GM21619 (cell line): ENCODE data around the gene MYO9B.
A peak's percentile ranks its signal among the peaks of the same experiment; 100 is the strongest.

Source experiments
- ATAC-seq: cut with Tn5 transposase; IDR thresholded peaks from one replicate; pipeline ENCODE4 v1.9.1; 2021; ENCODE audit not compliant: unreplicated experiment

The MYO9B gene

GRCh38 chr19:17210296-17210695 lies 134.7 kb downstream of the MYO9B start:
- ATAC-seq = no peak

- no peak for ATAC-seq
Measured at GRCh38 chr19:17211547-17212446, 136.2 kb downstream of the MYO9B start.

- no peak for ATAC-seq
Measured at GRCh38 chr19:17213334-17213733, 137.8 kb downstream of the MYO9B start.

DNA sequence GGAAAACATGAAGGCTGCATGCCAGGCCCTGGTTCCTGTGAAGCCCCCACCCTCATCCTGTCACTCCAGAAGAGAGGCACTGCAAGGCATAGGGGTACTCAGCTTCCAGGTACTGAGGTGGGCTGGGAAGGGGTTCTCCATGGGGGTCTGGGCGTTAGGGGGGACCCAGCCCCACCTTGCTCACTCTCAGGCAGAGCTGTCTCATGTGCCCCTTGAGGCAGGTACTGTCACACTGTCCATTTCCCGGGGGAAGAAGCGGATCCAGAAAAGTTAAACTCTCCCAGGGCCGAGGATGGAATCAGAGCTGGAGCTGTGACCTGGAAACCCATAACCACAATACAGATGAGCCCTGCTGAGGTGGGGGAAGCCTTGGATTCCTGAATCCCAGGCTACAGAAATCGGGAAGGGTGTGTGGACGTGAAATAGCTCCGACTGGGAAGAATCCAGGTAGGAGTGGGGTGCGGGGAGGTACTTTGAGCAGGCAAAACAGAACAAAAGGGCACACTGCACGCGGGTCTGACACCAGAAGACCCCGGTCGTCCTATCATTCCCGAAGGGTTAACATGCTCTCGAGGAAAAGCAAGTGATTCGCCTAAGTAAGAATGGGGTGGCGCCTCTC lies 139.0 kb downstream of the MYO9B start:
- ATAC-seq = no peak

DNA sequence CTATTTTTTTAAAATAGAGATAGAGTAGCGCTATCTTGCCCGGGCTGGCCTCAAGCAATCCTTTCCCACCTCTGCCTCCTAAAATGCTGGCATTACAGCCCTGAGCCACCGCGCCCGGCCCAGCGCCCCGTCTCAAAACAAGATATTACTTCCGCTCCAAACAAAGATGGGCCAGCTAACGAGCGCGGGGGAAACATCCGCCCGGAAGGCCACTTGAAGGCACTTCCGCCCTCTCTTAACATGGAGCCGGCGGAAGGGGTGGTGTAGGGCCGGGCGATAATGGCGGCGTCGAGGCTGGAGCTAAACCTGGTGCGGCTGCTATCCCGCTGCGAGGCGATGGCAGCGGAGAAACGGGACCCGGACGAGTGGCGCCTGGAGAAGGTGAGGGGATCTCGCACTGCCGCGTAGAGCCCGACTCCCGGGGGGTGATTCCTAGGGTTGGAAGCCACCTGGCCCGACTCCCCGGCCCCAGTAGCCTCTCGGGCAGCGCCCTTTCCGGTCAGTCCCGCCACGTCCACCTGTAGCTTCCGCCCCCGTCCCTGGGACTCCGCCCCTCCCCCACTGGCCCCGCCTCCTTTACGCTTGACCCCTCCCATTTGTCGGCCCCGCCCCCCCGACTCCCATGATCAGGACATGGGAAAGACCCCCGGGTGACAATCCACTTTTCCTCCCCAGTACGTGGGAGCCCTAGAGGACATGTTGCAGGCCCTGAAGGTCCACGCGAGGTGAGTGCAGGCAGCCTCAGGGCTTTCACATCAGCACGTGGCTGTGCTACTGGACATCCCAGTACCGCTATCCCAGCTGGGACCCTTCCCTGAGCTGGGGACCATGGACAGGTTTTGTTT lies 139.8 kb downstream of the MYO9B start, which contains the start of gene USE1:
Gene USE1, plus strand, starts transcription at position 231 of the 845 bp plus-strand sequence. Its CDS starts 49 bp downstream, at position 280.
- ATAC-seq = peak; percentile 73

DNA sequence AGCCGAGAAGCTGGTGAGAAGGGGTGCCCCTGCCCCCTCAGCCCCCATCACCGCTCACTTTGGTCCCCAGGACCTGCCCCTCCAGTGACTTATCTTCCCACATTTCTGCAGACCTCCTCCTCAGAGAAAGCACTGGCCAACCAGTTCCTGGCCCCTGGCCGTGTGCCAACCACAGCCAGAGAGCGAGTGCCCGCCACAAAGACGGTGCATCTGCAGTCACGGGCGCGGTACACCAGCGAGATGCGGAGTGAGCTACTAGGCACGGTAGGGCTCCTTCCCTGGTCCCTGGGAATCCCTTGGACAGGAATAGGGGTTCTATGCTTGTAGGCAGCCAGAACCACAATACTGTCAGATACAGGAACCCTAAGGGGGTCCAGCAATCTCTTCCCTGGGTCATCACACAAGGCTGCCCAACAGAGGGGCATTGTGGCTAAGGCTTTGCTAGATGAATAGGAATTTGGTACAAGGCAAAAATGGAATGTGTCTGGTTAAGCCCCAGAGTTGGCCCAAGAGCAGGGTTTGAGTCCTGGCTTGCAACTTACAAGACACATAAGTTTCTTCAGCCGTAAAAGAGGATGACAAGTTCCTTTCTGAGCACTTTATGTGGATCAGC lies 140.6 kb downstream of the MYO9B start:
- ATAC-seq = no peak

DNA sequence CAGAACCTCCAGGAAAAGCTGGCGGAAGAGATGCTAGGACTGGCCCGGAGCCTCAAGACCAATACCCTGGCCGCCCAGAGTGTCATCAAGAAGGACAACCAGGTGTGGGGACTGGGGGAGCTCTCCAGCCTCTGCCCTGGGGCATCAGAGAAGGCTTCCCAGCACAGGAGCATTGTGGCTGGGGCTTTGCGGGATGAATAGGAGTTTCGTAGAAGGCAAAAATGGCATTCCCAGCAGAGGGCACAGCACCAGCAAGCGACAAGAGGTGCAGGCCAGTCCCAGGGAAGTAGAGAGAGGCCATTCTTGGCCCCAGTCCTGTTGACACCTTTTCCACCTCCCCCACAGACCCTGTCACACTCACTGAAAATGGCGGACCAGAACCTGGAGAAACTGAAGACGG lies 143.7 kb downstream of the MYO9B start:
- ATAC-seq = no peak

DNA sequence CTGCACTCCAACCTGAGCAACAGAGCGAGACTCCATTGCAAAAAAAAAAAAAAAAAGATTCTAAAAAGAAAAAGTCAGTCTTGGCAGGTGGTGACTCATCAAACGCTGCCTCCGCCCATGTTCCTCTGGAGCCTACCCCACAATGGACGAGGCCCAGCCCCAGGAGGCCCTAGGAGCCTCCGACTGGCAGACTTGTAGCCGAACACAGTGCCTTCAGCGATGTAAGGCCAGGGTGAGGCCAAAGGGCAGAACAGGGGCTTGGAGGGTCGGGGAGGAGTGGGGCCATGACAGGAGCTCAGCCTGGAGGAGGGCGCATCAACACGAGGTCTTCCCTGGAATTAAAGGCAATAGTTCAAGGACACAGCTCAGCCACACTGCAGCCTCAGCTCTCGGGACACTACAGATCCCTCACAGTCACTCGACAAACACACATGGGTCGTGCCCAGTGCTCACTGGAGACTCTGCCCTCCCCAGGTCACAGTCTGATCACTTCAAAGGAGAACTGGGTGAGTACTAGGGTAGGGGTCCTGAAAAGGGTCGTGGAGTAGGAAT lies 144.7 kb downstream of the MYO9B start:
- no peak for ATAC-seq

GRCh38 chr19:17225053-17225452 lies 149.5 kb downstream of the MYO9B start:
- ATAC-seq = no peak

DNA sequence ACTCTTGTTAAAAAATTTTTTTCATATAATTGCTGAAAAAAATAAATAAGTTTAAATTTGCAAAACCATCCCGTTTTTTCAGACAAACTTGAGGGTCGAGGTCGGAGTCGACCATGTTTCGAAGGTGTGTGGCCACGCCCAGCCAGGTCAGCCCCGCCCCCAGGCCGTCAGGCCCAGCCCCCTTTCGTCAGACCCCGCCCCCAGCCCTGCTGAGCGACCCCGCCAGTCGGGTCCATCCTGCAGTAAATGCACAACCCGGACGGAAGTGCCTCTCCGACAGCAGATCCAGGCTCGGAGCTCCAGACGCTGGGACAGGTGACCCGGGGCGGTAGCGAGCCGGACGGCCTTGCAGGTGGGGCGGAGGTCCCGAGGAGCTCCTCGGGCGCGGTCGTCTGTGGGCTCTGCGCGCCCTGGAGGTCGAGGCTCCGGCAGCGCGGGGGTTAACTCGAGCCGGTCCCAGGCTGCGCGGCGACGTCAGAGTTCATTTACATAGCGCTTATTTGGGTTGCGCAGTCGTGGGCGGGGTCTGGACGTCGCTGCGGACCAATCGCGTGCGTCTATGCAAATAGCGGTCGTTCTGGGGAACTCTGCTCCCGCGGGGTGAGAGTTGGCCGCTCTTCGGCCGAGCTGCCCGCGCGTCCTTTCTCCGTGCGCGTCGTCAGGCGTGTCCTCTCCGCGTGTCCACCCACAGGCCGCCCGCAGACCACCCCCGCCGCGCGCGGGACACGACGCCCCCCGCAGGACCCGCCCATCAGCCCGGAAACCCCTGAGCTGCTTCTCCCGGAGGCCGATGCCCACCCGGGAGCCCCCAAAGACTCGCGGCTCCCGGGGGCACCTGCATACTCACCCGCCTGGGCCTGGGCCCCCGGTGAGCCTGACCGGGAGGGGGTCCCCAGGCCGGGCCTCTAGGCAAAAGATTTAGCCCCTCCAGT lies 150.7 kb downstream of the MYO9B start, which contains the start of gene OCEL1:
Gene OCEL1, plus strand, starts transcription at position 225 of the 932 bp plus-strand sequence. Its CDS starts 22 bp downstream, at position 247.
- peak; percentile 79 for ATAC-seq

DNA sequence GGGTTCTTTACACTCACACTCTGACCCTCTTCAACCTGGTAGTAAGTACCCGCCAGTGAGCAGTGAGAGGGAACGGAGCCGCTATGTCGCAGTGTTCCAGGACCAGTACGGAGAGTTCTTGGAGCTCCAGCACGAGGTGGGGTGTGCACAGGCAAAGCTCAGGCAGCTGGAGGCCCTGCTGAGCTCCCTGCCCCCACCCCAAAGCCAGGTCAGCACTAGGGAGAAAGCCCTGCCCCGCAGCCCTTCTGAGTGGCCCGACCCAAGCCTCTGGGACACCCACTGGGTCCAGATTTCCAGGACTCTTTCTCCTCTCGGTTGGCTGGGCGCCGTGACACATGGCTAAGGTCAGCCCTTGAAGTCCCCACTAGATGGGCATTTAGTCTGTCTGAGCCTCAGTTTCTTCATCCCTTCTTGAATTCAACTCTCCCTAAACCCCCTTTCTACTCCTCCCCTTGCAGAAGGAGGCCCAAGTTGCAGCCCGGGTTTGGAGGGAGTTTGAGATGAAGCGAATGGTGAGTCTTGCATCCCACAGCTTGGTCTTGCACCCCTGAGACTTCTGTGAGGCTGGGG lies 152.3 kb downstream of the MYO9B start:
- no peak for ATAC-seq

GRCh38 chr19:17229890-17230289 lies 154.3 kb downstream of the MYO9B start:
- ATAC-seq = no peak

DNA sequence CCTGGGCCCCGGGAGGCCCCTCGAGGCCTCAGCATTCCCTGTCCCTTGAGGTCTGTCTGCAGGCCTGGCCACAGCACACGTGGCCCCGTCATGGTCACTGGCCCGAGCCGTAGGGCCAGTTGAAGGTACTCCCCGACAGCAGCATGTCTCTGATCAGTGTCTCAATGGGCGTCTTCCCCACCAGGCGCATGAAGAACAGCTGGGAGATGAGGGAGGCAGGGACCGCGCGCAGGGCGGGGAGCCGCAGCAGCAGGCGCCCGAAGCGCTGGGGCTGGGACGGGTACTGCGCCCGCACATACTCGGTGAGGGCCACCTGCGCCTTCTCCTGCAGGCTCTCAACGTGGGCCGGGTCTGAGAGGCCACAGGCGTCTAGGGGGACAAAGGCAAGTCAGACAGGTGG lies 156.7 kb downstream of the MYO9B start:
- ATAC-seq = no peak

GRCh38 chr19:17234911-17235299 lies 159.3 kb downstream of the MYO9B start:
- ATAC-seq = peak; percentile 43

DNA sequence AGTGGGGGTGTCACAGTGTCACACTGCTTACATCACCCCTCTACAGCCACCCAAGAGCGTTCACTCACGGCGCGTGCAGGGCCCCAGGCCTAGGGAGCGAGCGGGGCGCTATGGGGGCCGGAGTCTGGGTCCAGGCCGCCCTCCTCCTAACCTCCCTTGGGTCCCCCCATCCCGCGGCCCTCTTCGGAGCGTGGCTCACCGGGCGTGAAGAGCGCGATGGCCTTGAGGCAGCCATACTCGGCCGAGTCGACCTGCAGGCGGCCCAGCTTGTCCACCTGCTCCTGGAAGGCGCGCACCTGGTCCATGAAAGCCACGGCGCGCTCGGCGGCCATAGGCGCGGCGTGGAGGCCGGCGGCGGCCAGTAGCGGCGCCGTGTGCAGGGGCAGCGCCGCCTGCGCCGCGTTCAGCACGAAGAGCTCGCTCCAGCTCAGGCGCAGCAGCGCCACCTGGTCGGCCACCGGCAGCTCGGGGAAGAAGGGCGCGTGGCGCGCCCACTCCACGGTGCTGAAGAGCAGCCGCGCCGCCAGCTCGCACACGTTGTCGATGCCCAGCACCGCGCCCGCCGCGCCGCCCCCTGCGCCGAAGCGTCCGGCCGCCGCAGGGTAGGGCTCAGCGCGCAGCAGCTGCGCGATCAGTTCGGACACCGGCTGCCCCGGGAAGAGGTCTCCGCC lies 159.9 kb downstream of the MYO9B start:
- peak; percentile 68 for ATAC-seq

DNA sequence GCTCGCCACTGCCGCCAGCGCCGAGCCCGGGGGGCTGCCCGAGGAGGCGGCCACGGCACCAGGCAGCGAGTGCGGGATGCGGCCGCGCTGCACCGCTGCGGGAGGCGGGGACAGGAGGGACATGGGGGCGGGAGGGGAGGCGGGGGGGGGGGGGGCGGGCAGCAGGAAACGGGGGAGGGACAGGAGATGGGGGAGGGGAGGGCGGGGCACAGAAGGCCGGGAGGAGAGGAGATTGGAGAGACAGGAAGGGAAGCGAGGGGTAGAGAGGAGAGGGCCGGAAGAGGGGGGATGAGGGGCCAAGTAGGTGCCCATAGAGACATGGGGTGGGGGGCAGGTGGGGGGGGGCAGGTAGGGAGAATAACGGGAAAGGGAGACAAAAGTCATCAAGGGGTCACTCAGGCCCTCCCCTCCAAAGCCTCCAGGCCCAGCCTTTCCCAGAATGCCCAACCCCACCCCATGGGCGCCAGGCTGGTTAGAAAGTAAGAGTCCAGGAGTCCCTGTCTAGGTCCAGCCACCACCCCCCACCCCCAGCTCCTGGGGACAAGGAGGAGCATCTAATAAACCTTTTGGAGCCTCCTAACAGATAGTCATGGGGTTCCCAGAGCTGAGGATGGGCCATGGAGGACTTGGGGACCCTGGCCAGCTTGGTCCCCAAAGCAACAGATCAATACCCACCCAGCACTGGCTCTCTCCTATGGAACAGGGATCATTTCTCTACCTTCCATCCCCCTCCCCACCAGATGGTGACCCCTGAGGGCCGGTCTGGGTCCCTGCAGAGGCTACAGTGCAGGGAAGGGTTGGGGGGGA lies 160.6 kb downstream of the MYO9B start:
- no peak for ATAC-seq

GRCh38 chr19:17236811-17237543 lies 161.4 kb downstream of the MYO9B start:
- ATAC-seq = no peak
